ENCODE results near the gene GYPB. TPM values are rescaled to one million over a fixed set of nuclear protein-coding genes. Genes with fewer than 3 reads are reported as not detected.
"Not testable (repeated sequence)": the region's sequence is repeated elsewhere in the genome, so short reads cannot be mapped to it uniquely, and the experiment has no call there.

GYPB gene
- 64.9 and 86.0 TPM in 2 replicates for total RNA-seq (2011; cell fraction: chromatin; rRNA removed; ENCODE audit: low replicate concordance)
- 84.4 and 91.7 TPM in 2 replicates for total RNA-seq (2011; cell fraction: nucleolus; rRNA removed)
- 113 and 125 TPM in 2 replicates for total RNA-seq (2011; cell fraction: nucleoplasm; rRNA removed)
- total RNA-seq (2014; rRNA removed), result 25.2 and 30.4 TPM in 2 replicates
- total RNA-seq (2014; rRNA removed; fragmentation: Illumina TruSeq; extraction: Trizol), result 54.8 and 68.6 TPM in 2 replicates
- total RNA-seq (2015; rRNA removed; fragmentation: Illumina TruSeq; extraction: Trizol), result 16.9 TPM in 2 replicates
- 38.2 and 41.8 TPM in 2 replicates for total RNA-seq (2021)
- 205 and 209 TPM in 2 replicates for polyA plus RNA-seq (2011; rRNA removed)
- polyA plus RNA-seq (2011; cell fraction: cytosol; rRNA removed), result 219 and 529 TPM in 2 replicates
- 49.3 and 92.2 TPM in 2 replicates for polyA plus RNA-seq (2011; cell fraction: nucleus; rRNA removed)
- polyA plus RNA-seq (2012), result 37.9 and 61.1 TPM in 2 replicates
- polyA plus RNA-seq (2014; fragmentation: Illumina TruSeq; extraction: Trizol), result 94.9 and 105 TPM in 2 replicates
- polyA plus RNA-seq (2014; fragmentation: Nextera tagmentation; extraction: Ambion mirVana), result 100 to 1,000 TPM in 1 of 2 experiments, 10 to 100 TPM in 1; 96.2 to 138 TPM
- 65.8 and 69.9 TPM in 2 replicates for polyA plus RNA-seq (2014; rRNA removed)
- 147 and 160 TPM in 2 replicates for polyA minus RNA-seq (2011; rRNA and poly(A)+ RNA removed)
- 44.0 and 48.5 TPM in 2 replicates for polyA minus RNA-seq (2011; cell fraction: cytosol; rRNA and poly(A)+ RNA removed)
- polyA minus RNA-seq (2011; cell fraction: nucleus; rRNA and poly(A)+ RNA removed), result 18.4 and 31.8 TPM in 2 replicates
- Bru-seq, nascent RNA, result percentile 64 among the genes with signal in this experiment
- BruChase-seq, experiment 1, labeled RNA remaining after a 2-hour chase, result percentile 73 among the genes with signal in this experiment
- BruChase-seq, experiment 2, labeled RNA remaining after a 6-hour chase, result percentile 72 among the genes with signal in this experiment
- long read RNA-seq, experiment 1, transcript GYPB-208 (4 exons, 388 nt), result minor isoform, 5 of 99 reads
- long read RNA-seq, experiment 1, transcript GYPB-213 (4 exons, 360 nt), result minor isoform, 14 of 99 reads
- long read RNA-seq, experiment 1, transcript GYPB-202 (5 exons, 521 nt), result major isoform, 65 of 99 reads
- long read RNA-seq, experiment 1, partial matches to known transcripts, result 2 of 99 reads
- long read RNA-seq, experiment 1, other reads (novel, unspliced or antisense), result 7 of 99 reads
- long read RNA-seq, experiment 2, transcript GYPB-202 (5 exons, 521 nt), result major isoform, 37 of 57 reads
- long read RNA-seq, experiment 2, partial matches to known transcripts, result 1 of 57 reads
- long read RNA-seq, experiment 2, other reads (novel, unspliced or antisense), result 10 of 57 reads
- long read RNA-seq, experiment 3, transcript GYPB-202 (5 exons, 521 nt), result major isoform, 65 of 91 reads
- long read RNA-seq, experiment 3, transcript GYPB-213 (4 exons, 360 nt), result minor isoform, 10 of 91 reads
- long read RNA-seq, experiment 3, transcript GYPB-208 (4 exons, 388 nt), result minor isoform, 5 of 91 reads
- long read RNA-seq, experiment 3, partial matches to known transcripts, result 1 of 91 reads
- long read RNA-seq, experiment 3, other reads (novel, unspliced or antisense), result 5 of 91 reads

- ATAC-seq (peak; percentile 77), DNase-seq (ENCODE audit: extremely low read depth in 1 of 4, low spot score in 3 of 4) (peak in 1 of 4 experiments; percentile 76), FAIRE-seq (peak; percentile 73)
- intact Hi-C loops (cut with micrococcal nuclease) (loop anchor here (5.0 kb wide), 2 partner anchors 112 to 123 kb away; partner anchors contain the start of genes GYPA and GYPE), in situ Hi-C loops (cut with MboI) (loop anchor here (10.0 kb wide), 1 partner anchor 116 kb away; no protein-coding TSS in a partner anchor)
- H3K9me3 ChIP-seq (replicated peaks; ENCODE audit: control insufficient read depth, insufficient read depth, low read depth, low read length); H3K4me1 ChIP-seq (replicated peaks in 1 of 2; ENCODE audit: control insufficient read depth in 2 of 2, insufficient read depth in 2 of 2, low read length in 2 of 2); H3K36me3 ChIP-seq (ENCODE audit: control insufficient read depth, insufficient read depth, low read length); H3K27me3 ChIP-seq (ENCODE audit: control insufficient read depth in 2 of 2, insufficient read depth in 2 of 2, low read length in 2 of 2); CTCF ChIA-PET (ENCODE audit: low intra/inter-chr PET ratio); POLR2A ChIA-PET; H3K9me1 ChIP-seq (ENCODE audit: control insufficient read depth, insufficient read depth, low read length); H2AFZ ChIP-seq (ENCODE audit: low read depth, low read length); H4K20me1 ChIP-seq (replicated peaks; ENCODE audit: control insufficient read depth, insufficient read depth, low read length); BruUV-seq (replicated peaks); TF ChIP-seq NR2C1 (IDR thresholded peaks at IDR 0.05); MYBL2 (CRISPR knock-in tag; IDR thresholded peaks at IDR 0.05; ENCODE audit: borderline replicate concordance): not testable (repeated sequence)
- peak within 1 kb of the TSS; percentile 31 for H3K4me3 ChIP-seq
- peak within 1 kb of the TSS; percentile 69 for H3K4me2 ChIP-seq (ENCODE audit: insufficient read depth, low read length)
- peaks cover 26% of the 10 kb centered on the region for H3K79me2 ChIP-seq (ENCODE audit: control insufficient read depth, insufficient read depth, low read length)
- peak within 1 kb of the TSS; percentile 67 for H3K27ac ChIP-seq (ENCODE audit: extremely low read depth, low read depth, low read length)
- peak within 1 kb of the TSS in 1 of 2 experiments; percentile 65; a peak in 2 of 4 replicates for H3K9ac ChIP-seq (ENCODE audit: insufficient read depth in 1 of 2, low read depth in 2 of 2, low read length in 2 of 2)
- 0% methylated on average over 2 of the region's 3 CpGs for WGBS (ENCODE audit: insufficient coverage, low coverage, missing lambda C conversion rate)
- TF ChIP-seq ARNT (IDR thresholded peaks at IDR 0.05) (peak; percentile 81 to 87; a peak in 3 of 4 replicates), SMARCA4 (IDR thresholded peaks at IDR 0.05) (peak; percentile 95), RUNX1 (IDR thresholded peaks at IDR 0.05; ENCODE audit: low read depth) (0 out of 2 replicates have a peak, but pooled peaks have one; percentile 28), CREM (IDR thresholded peaks at IDR 0.05; ENCODE audit: low read depth) (peak; percentile 63), TARDBP (IDR thresholded peaks at IDR 0.05) (peak; percentile 75; the same call in 1 of the 2 replicates), NR2C1 (tag; IDR thresholded peaks at IDR 0.05) (peak; percentile 22; the same call in 1 of the 2 replicates), TRIM24 (IDR thresholded peaks at IDR 0.05) (peak; percentile 97), LCOR (CRISPR knock-in tag; IDR thresholded peaks at IDR 0.05) (peak; percentile 59; the same call in 1 of the 2 replicates), POLR2AphosphoS5 (IDR thresholded peaks at IDR 0.05; ENCODE audit: control insufficient read depth, insufficient read depth, low read depth, low read length) (peak; percentile 84), LEF1 (IDR thresholded peaks at IDR 0.05) (peak; percentile 67; the same call in 1 of the 2 replicates), MYBL2 (IDR thresholded peaks at IDR 0.05; ENCODE audit: low read depth) (peak; percentile 81)
- TF ChIP-seq, protein P1, sequence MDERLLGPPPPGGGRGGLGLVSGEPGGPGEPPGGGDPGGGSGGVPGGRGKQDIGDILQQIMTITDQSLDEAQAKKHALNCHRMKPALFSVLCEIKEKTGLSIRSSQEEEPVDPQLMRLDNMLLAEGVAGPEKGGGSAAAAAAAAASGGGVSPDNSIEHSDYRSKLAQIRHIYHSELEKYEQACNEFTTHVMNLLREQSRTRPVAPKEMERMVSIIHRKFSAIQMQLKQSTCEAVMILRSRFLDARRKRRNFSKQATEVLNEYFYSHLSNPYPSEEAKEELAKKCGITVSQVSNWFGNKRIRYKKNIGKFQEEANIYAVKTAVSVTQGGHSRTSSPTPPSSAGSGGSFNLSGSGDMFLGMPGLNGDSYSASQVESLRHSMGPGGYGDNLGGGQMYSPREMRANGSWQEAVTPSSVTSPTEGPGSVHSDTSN (CRISPR knock-in tag; IDR thresholded peaks at IDR 0.05; ENCODE audit: low read depth), result not testable (repeated sequence)
- TF ChIP-seq, protein P1 (tag; conservative IDR thresholded peaks at IDR 0.05; ENCODE audit: low read depth), result peak; percentile 57
Observed at GRCh38 chr4:144019277-144019676, at the start of gene GYPB. GYPB (minus strand) TSS chr4:144019380; CDS start chr4:144019287, 93 bp downstream.
